ENCODE results near the gene NCKIPSD.

- TF ChIP-seq ZNF565 (CRISPR knock-in tag; conservative IDR thresholded peaks at IDR 0.05; ENCODE audit: low read depth) (no peak), ZFP30 (CRISPR knock-in tag; IDR thresholded peaks at IDR 0.05) (no peak), BACH2 (CRISPR knock-in tag; IDR thresholded peaks at IDR 0.05; ENCODE audit: borderline replicate concordance) (no peak), TSHZ2 (CRISPR knock-in tag; IDR thresholded peaks at IDR 0.05) (no peak), ARNTL (CRISPR knock-in tag; IDR thresholded peaks at IDR 0.05; ENCODE audit: borderline replicate concordance, low read depth) (no peak), SNAI2 (CRISPR knock-in tag; IDR thresholded peaks at IDR 0.05) (no peak), RARB (CRISPR knock-in tag; IDR thresholded peaks at IDR 0.05) (no peak), TOX (CRISPR knock-in tag; IDR thresholded peaks at IDR 0.05; ENCODE audit: borderline replicate concordance) (no peak), GLIS3 (CRISPR knock-in tag; IDR thresholded peaks at IDR 0.05) (no peak), OSR1 (CRISPR knock-in tag; IDR thresholded peaks at IDR 0.05) (no peak), PATZ1 (CRISPR knock-in tag; IDR thresholded peaks at IDR 0.05; ENCODE audit: borderline replicate concordance) (no peak), CSRNP3 (CRISPR knock-in tag; IDR thresholded peaks at IDR 0.05) (no peak), ISL1 (CRISPR knock-in tag; IDR thresholded peaks at IDR 0.05) (no peak)
Measured at GRCh38 chr3:48630833-48631232, 54.9 kb downstream of the NCKIPSD start.

All from SK-N-SH treated with all-trans-retinoic acid at 6 μM for 48 hours (cell line).